Measurements from ENCODE around the gene RIC8A. TPM values are rescaled to one million over a fixed set of nuclear protein-coding genes. Genes with fewer than 3 reads are reported as not detected.
"Not testable (repeated sequence)": the region's sequence is repeated elsewhere in the genome, so short reads cannot be mapped to it uniquely, and the experiment has no call there.

RIC8A gene
- 10 to 100 TPM; 74.9 to 85.0 TPM for total RNA-seq

- peaks cover 69% of the 10 kb centered on the region for H3K4me1 Mint-ChIP-seq (ENCODE audit: low read depth)
- CTCF ChIA-PET, result interaction anchor here (0.7 to 2.3 kb wide), 7 partner anchors 9 to 242 kb away, joined by 3 to 10 read pairs (median 6); partner anchors contain the start of genes PSMD13 and SIRT3
- intact Hi-C loops (cut with micrococcal nuclease), result loop anchor here (1.0 to 10.0 kb wide), 11 partner anchors 29 to 590 kb away; partner anchors contain the start of genes PGGHG, PSMD13, SIGIRR and SIRT3
- no peaks in the 10 kb centered on the region for H3K9me3 Mint-ChIP-seq
- peaks cover 35% of the 10 kb centered on the region for H3K36me3 Mint-ChIP-seq (ENCODE audit: low read depth)
- H3K4me3 Mint-ChIP-seq, result peak within 1 kb of the TSS; percentile 96
- H3K27me3 Mint-ChIP-seq (ENCODE audit: low read depth), result no peaks in the 10 kb centered on the region
- peak within 1 kb of the TSS; percentile 98 for H3K27ac Mint-ChIP-seq
- DNase-seq, result peak; percentile 98
Measured at GRCh38 chr11:207208-207862, at the start of gene RIC8A, which contains the start of gene BET1L. TSS of gene RIC8A (plus strand) at chr11:207708. CDS start at chr11:208855, 1,147 bp downstream. TSS of gene BET1L (minus strand) at chr11:207399. CDS start at chr11:207321, 78 bp downstream.

GRCh38 chr11:180242-180641, 27.3 kb upstream of the RIC8A start:
- DNase-seq; H3K36me3 Mint-ChIP-seq (ENCODE audit: low read depth); CTCF ChIA-PET; H3K4me1 Mint-ChIP-seq (ENCODE audit: low read depth); intact Hi-C loops (cut with micrococcal nuclease); H3K27me3 Mint-ChIP-seq (ENCODE audit: low read depth); H3K9me3 Mint-ChIP-seq; H3K27ac Mint-ChIP-seq: not testable (repeated sequence)
- H3K4me3 Mint-ChIP-seq, result peak overlapping the region; percentile 26

GRCh38 chr11:189200-189783, 18.2 kb upstream of the RIC8A start:
- H3K27ac Mint-ChIP-seq; H3K4me1 Mint-ChIP-seq (ENCODE audit: low read depth); H3K4me3 Mint-ChIP-seq; intact Hi-C loops (cut with micrococcal nuclease); H3K27me3 Mint-ChIP-seq (ENCODE audit: low read depth); CTCF ChIA-PET; H3K9me3 Mint-ChIP-seq; H3K36me3 Mint-ChIP-seq (ENCODE audit: low read depth): not testable (repeated sequence)
- peak; percentile 4 for DNase-seq

- H3K36me3 Mint-ChIP-seq (ENCODE audit: low read depth); CTCF ChIA-PET; H3K4me1 Mint-ChIP-seq (ENCODE audit: low read depth); intact Hi-C loops (cut with micrococcal nuclease); H3K27ac Mint-ChIP-seq; H3K27me3 Mint-ChIP-seq (ENCODE audit: low read depth); H3K4me3 Mint-ChIP-seq; H3K9me3 Mint-ChIP-seq: not testable (repeated sequence)
- DNase-seq, result peak; percentile 67
Measured at GRCh38 chr11:189843-190311, 17.6 kb upstream of the RIC8A start.

- H3K36me3 Mint-ChIP-seq (ENCODE audit: low read depth); intact Hi-C loops (cut with micrococcal nuclease): not testable (repeated sequence)
Measured at GRCh38 chr11:190546-190945, 17.0 kb upstream of the RIC8A start.

GRCh38 chr11:191490-192478, 15.7 kb upstream of the RIC8A start:
- H3K27me3 Mint-ChIP-seq (ENCODE audit: low read depth); H3K4me3 Mint-ChIP-seq; intact Hi-C loops (cut with micrococcal nuclease); H3K4me1 Mint-ChIP-seq (ENCODE audit: low read depth); H3K9me3 Mint-ChIP-seq; H3K27ac Mint-ChIP-seq; H3K36me3 Mint-ChIP-seq (ENCODE audit: low read depth): not testable (repeated sequence)
- CTCF ChIA-PET, result interaction anchor here (1.2 to 1.7 kb wide), 2 partner anchors 13 to 168 kb away, joined by 3 read pairs; no protein-coding TSS in a partner anchor
- DNase-seq, result peak; percentile 56

More at GRCh38 chr11:190546-190945, 17.0 kb upstream of the RIC8A start:
- H3K27ac Mint-ChIP-seq; H3K27me3 Mint-ChIP-seq (ENCODE audit: low read depth); DNase-seq; H3K4me3 Mint-ChIP-seq; H3K9me3 Mint-ChIP-seq; H3K4me1 Mint-ChIP-seq (ENCODE audit: low read depth); CTCF ChIA-PET: not testable (repeated sequence)

- intact Hi-C loops (cut with micrococcal nuclease); H3K4me3 Mint-ChIP-seq; DNase-seq; H3K27ac Mint-ChIP-seq; H3K36me3 Mint-ChIP-seq (ENCODE audit: low read depth); H3K9me3 Mint-ChIP-seq; H3K4me1 Mint-ChIP-seq (ENCODE audit: low read depth); H3K27me3 Mint-ChIP-seq (ENCODE audit: low read depth): not testable (repeated sequence)
- CTCF ChIA-PET, result interaction anchor here (1.7 kb wide), 1 partner anchor 13 kb away, joined by 3 read pairs; no protein-coding TSS in a partner anchor
Measured at GRCh38 chr11:192674-193128, 14.8 kb upstream of the RIC8A start, which contains the start of gene SCGB1C1. TSS of gene SCGB1C1 (plus strand) at chr11:193078. CDS start at chr11:193100, 22 bp downstream.

GRCh38 chr11:193481-193880, 14.0 kb upstream of the RIC8A start:
- intact Hi-C loops (cut with micrococcal nuclease); DNase-seq; H3K9me3 Mint-ChIP-seq; H3K27me3 Mint-ChIP-seq (ENCODE audit: low read depth); H3K27ac Mint-ChIP-seq; CTCF ChIA-PET; H3K36me3 Mint-ChIP-seq (ENCODE audit: low read depth); H3K4me1 Mint-ChIP-seq (ENCODE audit: low read depth); H3K4me3 Mint-ChIP-seq: not testable (repeated sequence)

- H3K9me3 Mint-ChIP-seq, result no peaks in the 10 kb centered on the region
- no peak overlapping the region for H3K27ac Mint-ChIP-seq
- no peak for DNase-seq
- peaks cover 6% of the 10 kb centered on the region for H3K36me3 Mint-ChIP-seq (ENCODE audit: low read depth)
- peaks cover 18% of the 10 kb centered on the region for H3K4me1 Mint-ChIP-seq (ENCODE audit: low read depth)
- no peaks in the 10 kb centered on the region for H3K27me3 Mint-ChIP-seq (ENCODE audit: low read depth)
- no peak overlapping the region for H3K4me3 Mint-ChIP-seq
- intact Hi-C loops (cut with micrococcal nuclease), result no loop called here
- CTCF ChIA-PET, result interaction anchor here (0.8 kb wide), 1 partner anchor 56 kb away, joined by 4 read pairs; no protein-coding TSS in a partner anchor
Measured at GRCh38 chr11:196786-197731, 10.4 kb upstream of the RIC8A start.

GRCh38 chr11:197741-198235, 9.7 kb upstream of the RIC8A start:
- peaks cover 22% of the 10 kb centered on the region for H3K4me1 Mint-ChIP-seq (ENCODE audit: low read depth)
- CTCF ChIA-PET, result no interaction called here
- no peaks in the 10 kb centered on the region for H3K27me3 Mint-ChIP-seq (ENCODE audit: low read depth)
- no peak overlapping the region for H3K27ac Mint-ChIP-seq
- no peak overlapping the region for H3K4me3 Mint-ChIP-seq
- intact Hi-C loops (cut with micrococcal nuclease), result no loop called here
- H3K36me3 Mint-ChIP-seq (ENCODE audit: low read depth), result peaks cover 6% of the 10 kb centered on the region
- H3K9me3 Mint-ChIP-seq, result no peaks in the 10 kb centered on the region
- DNase-seq, result peak; percentile 3

- no peaks in the 10 kb centered on the region for H3K27me3 Mint-ChIP-seq (ENCODE audit: low read depth)
- H3K36me3 Mint-ChIP-seq (ENCODE audit: low read depth), result peaks cover 6% of the 10 kb centered on the region
- intact Hi-C loops (cut with micrococcal nuclease), result no loop called here
- CTCF ChIA-PET, result no interaction called here
- no peak for DNase-seq
- peaks cover 28% of the 10 kb centered on the region for H3K4me1 Mint-ChIP-seq (ENCODE audit: low read depth)
- H3K4me3 Mint-ChIP-seq, result no peak overlapping the region
- H3K27ac Mint-ChIP-seq, result no peak overlapping the region
- no peaks in the 10 kb centered on the region for H3K9me3 Mint-ChIP-seq
Measured at GRCh38 chr11:198236-198806, 9.2 kb upstream of the RIC8A start.

Measured in activated naive CD4-positive, alpha-beta T cell treated with anti-CD3 and anti-CD28 coated beads for 36 hours (primary cell).